ENCODE measurements around the gene NECAB2.

NECAB2 gene

DNA sequence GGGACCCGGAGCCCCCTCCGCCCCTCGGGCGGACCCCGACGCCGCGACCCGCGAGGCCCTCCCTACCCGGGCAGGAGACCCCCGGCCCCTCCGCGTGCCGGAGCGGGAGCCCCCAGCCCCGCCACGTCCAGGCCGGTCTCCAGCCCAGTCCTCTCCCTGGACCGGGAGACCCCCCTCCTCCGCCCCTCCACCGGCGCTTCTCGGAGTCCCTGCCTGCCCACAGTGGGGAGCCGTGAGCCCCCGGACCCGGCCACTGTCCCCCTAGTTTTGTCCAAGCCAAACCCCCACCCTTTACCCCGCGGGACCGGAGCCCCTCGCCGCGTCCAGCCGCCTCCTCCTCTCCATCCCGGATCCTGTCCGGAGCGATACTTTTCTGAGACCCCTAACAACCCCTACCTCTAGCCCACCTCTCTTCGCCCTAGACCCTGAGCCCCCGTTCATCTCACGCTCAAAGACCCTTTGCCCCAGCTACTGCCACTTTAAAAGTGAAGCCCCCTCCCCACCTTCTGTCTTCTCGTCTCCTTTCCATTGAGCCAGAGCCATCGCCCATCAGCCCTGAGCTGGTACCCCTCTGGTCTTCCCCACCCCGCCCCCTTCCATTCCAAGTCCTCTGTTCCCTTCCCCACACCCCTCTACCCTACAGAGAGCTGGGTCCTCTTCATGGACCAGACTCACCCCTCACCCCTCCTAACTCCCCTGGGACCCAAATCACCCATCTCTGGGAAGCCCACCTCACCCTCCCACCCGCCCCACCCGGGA, 1.0 kb downstream of the NECAB2 start:
- H3K27me3 ChIP-seq (ENCODE audit: control insufficient read depth, insufficient read depth, low read length), result peaks cover 4% of the 10 kb centered on the region; the same call in 1 of the 2 replicates
- H3K9me3 ChIP-seq (ENCODE audit: control insufficient read depth, insufficient read depth, low read length), result no peaks in the 10 kb centered on the region
- no CpG with 5 or more reads among the region's 45 CpGs for WGBS (ENCODE audit: insufficient coverage, insufficient read length)
- peak overlapping the region; percentile 55; the same call in 1 of the 2 replicates for H3K4me3 ChIP-seq (ENCODE audit: low read length)
- no peaks in the 10 kb centered on the region for H3K36me3 ChIP-seq (ENCODE audit: control insufficient read depth, insufficient read depth, low read length)
- peaks cover 3% of the 10 kb centered on the region; the same call in 1 of the 2 replicates for H3K4me1 ChIP-seq (ENCODE audit: control insufficient read depth, insufficient read depth, low read length)
- H3K27ac ChIP-seq (ENCODE audit: low read length), result no peak overlapping the region
- no peak for DNase-seq (ENCODE audit: low read depth, low spot score)

- no peak overlapping the region for H3K4me3 ChIP-seq (ENCODE audit: low read length)
These were observed 1.9 kb downstream of the NECAB2 start for GRCh38 chr16:83969771-83970429.

GRCh38 chr16:83970430-83970815, 2.4 kb downstream of the NECAB2 start:
- Histone ChIP-seq H3K27ac (ENCODE audit: low read length) (no peak overlapping the region), H3K36me3 (ENCODE audit: control insufficient read depth, insufficient read depth, low read length) (no peaks in the 10 kb centered on the region), H3K4me3 (ENCODE audit: low read length) (no peak overlapping the region), H3K9me3 (ENCODE audit: control insufficient read depth, insufficient read depth, low read length) (no peaks in the 10 kb centered on the region), H3K4me1 (ENCODE audit: control insufficient read depth, insufficient read depth, low read length) (peaks cover 3% of the 10 kb centered on the region; the same call in 1 of the 2 replicates), H3K27me3 (ENCODE audit: control insufficient read depth, insufficient read depth, low read length) (peaks cover 4% of the 10 kb centered on the region; the same call in 1 of the 2 replicates)
- DNase-seq (ENCODE audit: low read depth, low spot score), result no peak
- WGBS (ENCODE audit: insufficient coverage, insufficient read length), result no CpG with 5 or more reads among the region's 6 CpGs

More at GRCh38 chr16:83969771-83970429, 1.9 kb downstream of the NECAB2 start:
- Histone ChIP-seq H3K4me1 (ENCODE audit: control insufficient read depth, insufficient read depth, low read length) (peaks cover 3% of the 10 kb centered on the region; the same call in 1 of the 2 replicates), H3K9me3 (ENCODE audit: control insufficient read depth, insufficient read depth, low read length) (no peaks in the 10 kb centered on the region), H3K27ac (ENCODE audit: low read length) (no peak overlapping the region), H3K36me3 (ENCODE audit: control insufficient read depth, insufficient read depth, low read length) (no peaks in the 10 kb centered on the region), H3K27me3 (ENCODE audit: control insufficient read depth, insufficient read depth, low read length) (peaks cover 4% of the 10 kb centered on the region; the same call in 1 of the 2 replicates)
- DNase-seq (ENCODE audit: low read depth, low spot score), result no peak
- WGBS (ENCODE audit: insufficient coverage, insufficient read length), result no CpG with 5 or more reads among the region's 18 CpGs

DNA sequence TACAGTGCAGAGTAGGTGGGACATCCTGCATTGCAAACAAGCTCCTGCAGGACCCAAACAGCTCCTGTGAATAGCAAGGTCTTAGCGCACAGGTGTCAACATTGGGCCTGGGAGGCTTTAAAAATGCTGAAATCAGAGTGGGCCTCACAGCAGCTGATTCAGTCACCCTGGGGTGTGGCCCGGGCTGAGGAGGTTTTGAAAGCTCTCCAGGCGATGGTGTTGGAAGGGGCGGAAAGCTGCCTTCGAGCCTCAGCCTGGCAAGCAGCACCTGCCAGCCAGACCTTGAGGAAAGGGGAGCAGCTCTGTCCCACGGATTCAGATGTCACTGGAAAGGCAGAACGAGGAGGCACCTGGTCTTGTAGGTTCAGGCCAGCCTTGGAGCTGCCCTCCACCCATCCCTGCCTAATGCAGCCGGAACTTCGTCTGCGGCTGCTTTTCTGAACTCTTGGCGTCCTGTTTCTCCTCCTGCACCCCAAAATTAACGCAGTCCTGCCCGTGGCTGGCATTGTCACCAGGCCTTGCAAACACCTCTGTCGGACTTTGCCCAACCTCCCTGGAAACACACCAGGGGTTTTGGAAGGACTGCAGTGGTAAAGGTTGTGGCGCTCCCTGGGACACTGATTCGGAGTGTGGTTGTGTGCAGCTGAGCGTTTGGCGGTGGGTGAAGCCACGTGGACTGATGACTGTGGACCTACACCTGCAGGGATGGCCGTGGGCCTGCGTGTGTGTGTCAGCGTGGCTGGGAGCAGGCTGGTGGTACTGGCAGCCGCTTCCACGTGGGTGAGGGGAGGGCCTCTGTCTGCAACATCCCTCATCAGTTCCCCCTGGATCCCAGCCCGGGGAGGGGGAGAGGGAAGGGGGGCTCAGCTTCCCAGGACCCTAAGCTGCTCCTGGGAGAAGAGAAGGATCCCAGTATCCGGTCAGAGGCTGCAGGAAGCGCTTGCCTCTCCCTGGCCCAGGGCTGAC, 3.4 kb downstream of the NECAB2 start:
- no peaks in the 10 kb centered on the region for H3K36me3 ChIP-seq (ENCODE audit: control insufficient read depth, insufficient read depth, low read length)
- H3K9me3 ChIP-seq (ENCODE audit: control insufficient read depth, insufficient read depth, low read length), result no peaks in the 10 kb centered on the region
- WGBS (ENCODE audit: insufficient coverage, insufficient read length), result no CpG with 5 or more reads among the region's 27 CpGs
- peaks cover 4% of the 10 kb centered on the region; the same call in 1 of the 2 replicates for H3K27me3 ChIP-seq (ENCODE audit: control insufficient read depth, insufficient read depth, low read length)
- DNase-seq (ENCODE audit: low read depth, low spot score), result no peak
- no peak overlapping the region for H3K4me3 ChIP-seq (ENCODE audit: low read length)
- no peak overlapping the region for H3K27ac ChIP-seq (ENCODE audit: low read length)
- H3K4me1 ChIP-seq (ENCODE audit: control insufficient read depth, insufficient read depth, low read length), result peaks cover 3% of the 10 kb centered on the region; the same call in 1 of the 2 replicates

DNA sequence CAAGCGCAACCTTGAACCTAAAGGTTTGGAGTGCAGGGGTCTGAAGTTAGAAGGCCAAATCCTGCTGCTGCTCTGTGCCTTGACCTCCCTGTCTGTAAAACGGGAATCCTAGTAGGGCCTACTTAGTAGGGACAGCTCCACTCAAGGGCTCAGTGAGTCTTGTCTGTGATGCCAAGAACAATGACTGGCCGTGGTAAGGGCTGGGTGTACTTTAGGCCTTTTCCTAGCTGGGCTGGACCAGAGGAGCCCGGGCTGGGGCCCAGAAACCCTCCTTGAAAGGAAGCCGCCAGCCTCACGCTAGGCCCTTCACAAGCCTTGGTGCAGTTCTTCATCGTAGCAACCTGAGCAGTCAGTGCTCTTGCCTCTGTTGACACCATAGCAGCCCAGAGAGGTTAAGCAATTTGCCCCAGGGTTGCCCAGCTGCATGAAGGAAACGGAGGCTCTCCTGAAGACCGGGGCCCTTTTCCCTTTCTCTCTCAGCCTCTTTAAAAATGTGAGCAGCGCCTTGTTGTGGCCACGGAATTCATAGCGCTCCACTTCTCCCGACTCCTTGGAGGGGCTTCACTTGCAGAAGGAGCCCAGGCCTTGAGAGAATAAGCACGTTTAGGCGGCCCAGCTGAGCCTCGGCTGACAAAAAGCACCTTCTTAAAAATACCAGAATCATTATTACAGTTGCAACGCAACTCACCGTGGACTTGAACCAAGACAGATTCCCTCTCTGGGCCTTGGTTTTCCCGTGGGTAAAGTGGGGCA, 4.4 kb downstream of the NECAB2 start:
- H3K27ac ChIP-seq (ENCODE audit: low read length), result no peak overlapping the region
- H3K9me3 ChIP-seq (ENCODE audit: control insufficient read depth, insufficient read depth, low read length), result no peaks in the 10 kb centered on the region
- WGBS (ENCODE audit: insufficient coverage, insufficient read length), result no CpG with 5 or more reads among the region's 19 CpGs
- peaks cover 4% of the 10 kb centered on the region; the same call in 1 of the 2 replicates for H3K27me3 ChIP-seq (ENCODE audit: control insufficient read depth, insufficient read depth, low read length)
- no peak for DNase-seq (ENCODE audit: low read depth, low spot score)
- H3K4me1 ChIP-seq (ENCODE audit: control insufficient read depth, insufficient read depth, low read length), result peaks cover 3% of the 10 kb centered on the region; the same call in 1 of the 2 replicates
- no peak overlapping the region for H3K4me3 ChIP-seq (ENCODE audit: low read length)
- no peaks in the 10 kb centered on the region for H3K36me3 ChIP-seq (ENCODE audit: control insufficient read depth, insufficient read depth, low read length)

DNA sequence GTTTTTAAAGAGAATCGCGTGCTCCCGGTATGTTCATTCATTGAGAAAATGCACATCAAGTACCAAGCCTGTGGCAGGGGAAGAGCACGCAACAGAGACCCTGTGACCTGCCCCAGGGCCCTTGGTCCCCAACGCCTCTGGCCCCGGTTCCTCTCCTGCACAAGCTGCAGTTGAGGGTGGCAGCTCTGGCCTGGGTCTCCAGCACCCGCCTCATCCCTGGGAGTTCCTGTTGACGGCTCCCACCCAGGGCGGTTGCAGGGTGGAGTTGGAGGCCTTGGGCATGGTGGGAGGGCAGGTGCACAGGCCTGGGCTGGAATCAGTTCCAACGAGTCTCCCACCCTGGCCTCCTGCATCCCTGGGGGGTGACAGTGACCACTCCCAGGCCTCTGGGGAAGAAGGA, 5.0 kb downstream of the NECAB2 start:
- WGBS (ENCODE audit: insufficient coverage, insufficient read length), result no CpG with 5 or more reads among the region's 10 CpGs
- Histone ChIP-seq H3K27me3 (ENCODE audit: control insufficient read depth, insufficient read depth, low read length) (peaks cover 4% of the 10 kb centered on the region; the same call in 1 of the 2 replicates), H3K36me3 (ENCODE audit: control insufficient read depth, insufficient read depth, low read length) (no peaks in the 10 kb centered on the region), H3K4me1 (ENCODE audit: control insufficient read depth, insufficient read depth, low read length) (peaks cover 3% of the 10 kb centered on the region; the same call in 1 of the 2 replicates), H3K27ac (ENCODE audit: low read length) (no peak overlapping the region), H3K9me3 (ENCODE audit: control insufficient read depth, insufficient read depth, low read length) (no peaks in the 10 kb centered on the region), H3K4me3 (ENCODE audit: low read length) (no peak overlapping the region)
- DNase-seq (ENCODE audit: low read depth, low spot score), result no peak

GRCh38 chr16:83973581-83974385, 5.7 kb downstream of the NECAB2 start:
- peaks cover 4% of the 10 kb centered on the region; the same call in 1 of the 2 replicates for H3K27me3 ChIP-seq (ENCODE audit: control insufficient read depth, insufficient read depth, low read length)
- WGBS (ENCODE audit: insufficient coverage, insufficient read length), result no CpG with 5 or more reads among the region's 22 CpGs
- no peak overlapping the region for H3K4me3 ChIP-seq (ENCODE audit: low read length)
- no peaks in the 10 kb centered on the region for H3K9me3 ChIP-seq (ENCODE audit: control insufficient read depth, insufficient read depth, low read length)
- no peak for DNase-seq (ENCODE audit: low read depth, low spot score)
- peaks cover 3% of the 10 kb centered on the region; the same call in 1 of the 2 replicates for H3K4me1 ChIP-seq (ENCODE audit: control insufficient read depth, insufficient read depth, low read length)
- H3K36me3 ChIP-seq (ENCODE audit: control insufficient read depth, insufficient read depth, low read length), result no peaks in the 10 kb centered on the region
- H3K27ac ChIP-seq (ENCODE audit: low read length), result no peak overlapping the region

DNA sequence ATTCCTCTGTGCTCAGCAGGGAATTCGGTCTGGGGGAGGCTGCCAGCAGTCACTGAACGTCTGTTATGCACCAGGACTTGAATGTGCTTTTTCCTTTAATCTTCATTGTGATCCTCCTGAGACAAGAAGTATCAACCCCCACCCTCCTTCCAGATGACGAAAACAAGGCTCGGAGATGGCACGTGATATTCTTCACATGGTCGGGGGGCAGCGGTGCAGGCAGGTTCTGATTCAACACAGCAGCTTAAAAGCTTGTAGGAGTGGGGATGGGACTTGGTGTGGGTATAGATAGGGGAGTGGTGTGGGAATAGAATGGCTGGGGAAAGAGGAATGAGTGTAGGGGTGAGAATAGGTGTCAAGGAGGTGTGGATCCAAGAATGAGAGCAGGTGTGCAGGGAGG, 6.4 kb downstream of the NECAB2 start:
- Histone ChIP-seq H3K4me1 (ENCODE audit: control insufficient read depth, insufficient read depth, low read length) (peaks cover 3% of the 10 kb centered on the region; the same call in 1 of the 2 replicates), H3K36me3 (ENCODE audit: control insufficient read depth, insufficient read depth, low read length) (no peaks in the 10 kb centered on the region), H3K27ac (ENCODE audit: low read length) (no peak overlapping the region), H3K27me3 (ENCODE audit: control insufficient read depth, insufficient read depth, low read length) (no peaks in the 10 kb centered on the region), H3K4me3 (ENCODE audit: low read length) (no peak overlapping the region), H3K9me3 (ENCODE audit: control insufficient read depth, insufficient read depth, low read length) (no peaks in the 10 kb centered on the region)
- WGBS (ENCODE audit: insufficient coverage, insufficient read length), result no CpG with 5 or more reads among the region's 7 CpGs
- no peak for DNase-seq (ENCODE audit: low read depth, low spot score)

All from iPS DF 6.9 (cell line).